Osteocyte (in vitro differentiated cells): ENCODE measurements around the gene TAGLN. TPM values are rescaled to one million over a fixed set of nuclear protein-coding genes. Genes with fewer than 3 reads are reported as not detected.

Source experiments
- DNase-seq: peaks from one replicate; pipeline ENCODE4 v3.0.0; 2021; ENCODE audit warnings: mixed read lengths; ENCODE audit not compliant: unreplicated experiment; ENCODE audit errors: extremely low spot score
- H3K27ac Mint-ChIP-seq: one replicate; pipeline ENCODE4 v1.8.0; 2021; ENCODE audit warnings: mild to moderate bottlenecking, mixed read lengths; ENCODE audit not compliant: unreplicated experiment
- H3K27me3 Mint-ChIP-seq: one replicate; pipeline ENCODE4 v1.8.0; 2021; ENCODE audit warnings: mixed read lengths; ENCODE audit not compliant: unreplicated experiment
- H3K36me3 Mint-ChIP-seq: one replicate; pipeline ENCODE4 v1.8.0; 2021; ENCODE audit warnings: mixed read lengths; ENCODE audit not compliant: unreplicated experiment
- H3K4me1 Mint-ChIP-seq: one replicate; pipeline ENCODE4 v1.8.0; 2021; ENCODE audit warnings: mixed read lengths; ENCODE audit not compliant: unreplicated experiment
- H3K4me3 Mint-ChIP-seq: one replicate; pipeline ENCODE4 v1.8.0; 2021; ENCODE audit warnings: mild to moderate bottlenecking, moderate library complexity, mixed read lengths; ENCODE audit not compliant: unreplicated experiment
- H3K9me3 Mint-ChIP-seq: one replicate; pipeline ENCODE4 v1.8.0; 2021; ENCODE audit warnings: mixed read lengths; ENCODE audit not compliant: unreplicated experiment
- CTCF ChIP-seq: fragments of 200-600 bp; sonication (generic); IDR thresholded peaks from 2 replicates; pipeline ENCODE4 v1.5.0; 2021; ENCODE audit warnings: antibody characterized with exemption, mild to moderate bottlenecking, moderate library complexity
- total RNA-seq: library from RNA; stranded (reverse); gene quantifications from 2 replicates; pipeline ENCODE4 v1.2.1, GENCODE V29; 2021

The TAGLN gene
- total RNA-seq, 1 donor from 2014 or later: 711 TPM

GRCh38 chr11:117218133-117218915 lies 19.2 kb downstream of the TAGLN start:
- no peaks in the 10 kb centered on the region for H3K9me3 Mint-ChIP-seq
- no peak for TF ChIP-seq CTCF
- no peaks in the 10 kb centered on the region for H3K27me3 Mint-ChIP-seq
- DNase-seq: no peak
- H3K36me3 Mint-ChIP-seq: peaks cover 31% of the 10 kb centered on the region
- peak overlapping the region; percentile 75 for H3K27ac Mint-ChIP-seq
- H3K4me1 Mint-ChIP-seq: peaks cover 62% of the 10 kb centered on the region
- no peak overlapping the region for H3K4me3 Mint-ChIP-seq

- H3K27ac Mint-ChIP-seq: peak overlapping the region; percentile 50
- no peak for DNase-seq
- TF ChIP-seq CTCF: no peak
- H3K9me3 Mint-ChIP-seq: no peaks in the 10 kb centered on the region
- H3K27me3 Mint-ChIP-seq: no peaks in the 10 kb centered on the region
- peaks cover 62% of the 10 kb centered on the region for H3K4me1 Mint-ChIP-seq
- peaks cover 28% of the 10 kb centered on the region for H3K36me3 Mint-ChIP-seq
- H3K4me3 Mint-ChIP-seq: no peak overlapping the region
These were observed 19.8 kb downstream of the TAGLN start for GRCh38 chr11:117219001-117219400.

- DNase-seq: no peak
- Mint-ChIP-seq H3K27me3 (no peaks in the 10 kb centered on the region), H3K4me1 (peaks cover 62% of the 10 kb centered on the region), H3K27ac (peak overlapping the region; percentile 50), H3K4me3 (no peak overlapping the region), H3K9me3 (no peaks in the 10 kb centered on the region), H3K36me3 (peaks cover 23% of the 10 kb centered on the region)
- TF ChIP-seq CTCF: no peak
These were observed 20.3 kb downstream of the TAGLN start for GRCh38 chr11:117219455-117219854.

GRCh38 chr11:117219995-117220394 lies 20.8 kb downstream of the TAGLN start:
- peaks cover 19% of the 10 kb centered on the region for H3K36me3 Mint-ChIP-seq
- H3K27ac Mint-ChIP-seq: peak overlapping the region; percentile 87
- no peak for DNase-seq
- H3K4me1 Mint-ChIP-seq: peaks cover 62% of the 10 kb centered on the region
- no peak for TF ChIP-seq CTCF
- no peaks in the 10 kb centered on the region for H3K9me3 Mint-ChIP-seq
- H3K4me3 Mint-ChIP-seq: no peak overlapping the region
- no peaks in the 10 kb centered on the region for H3K27me3 Mint-ChIP-seq

GRCh38 chr11:117220568-117220967 lies 21.4 kb downstream of the TAGLN start:
- TF ChIP-seq CTCF: no peak
- no peaks in the 10 kb centered on the region for H3K9me3 Mint-ChIP-seq
- peaks cover 19% of the 10 kb centered on the region for H3K36me3 Mint-ChIP-seq
- H3K27ac Mint-ChIP-seq: peak overlapping the region; percentile 87
- H3K27me3 Mint-ChIP-seq: no peaks in the 10 kb centered on the region
- no peak overlapping the region for H3K4me3 Mint-ChIP-seq
- H3K4me1 Mint-ChIP-seq: peaks cover 62% of the 10 kb centered on the region
- DNase-seq: no peak
